ENCODE results near the gene ANKRD63.

- TF ChIP-seq EZH2 (IDR thresholded peaks at IDR 0.05) (no peak), POLR2AphosphoS5 (IDR thresholded peaks at IDR 0.05; ENCODE audit: borderline replicate concordance, low read depth, low read length) (no peak; the same call in 1 of the 2 replicates)
Measured at GRCh38 chr15:40281057-40281800, 1.6 kb downstream of the ANKRD63 start.
